Erythroblast (primary cell): ENCODE data around the gene CAPRIN2.
A peak's percentile ranks its signal among the peaks of the same experiment; 100 is the strongest.

Experiments used
- DNase-seq, 2 experiments: peaks; one replicate each; lab custom pipeline; 2025; lab: John Stamatoyannopoulos, UW
- GATA1 ChIP-seq: IDR thresholded peaks from 2 replicates; pipeline ENCODE4 v1.6.1; 2011; ENCODE audit warnings: low read depth, mild to moderate bottlenecking, control low read depth, low read length, moderate library complexity
- POLR2A ChIP-seq: IDR thresholded peaks from 2 replicates; pipeline ENCODE4 v1.6.1; 2011; ENCODE audit warnings: mild to moderate bottlenecking, low read length

The CAPRIN2 gene

DNA sequence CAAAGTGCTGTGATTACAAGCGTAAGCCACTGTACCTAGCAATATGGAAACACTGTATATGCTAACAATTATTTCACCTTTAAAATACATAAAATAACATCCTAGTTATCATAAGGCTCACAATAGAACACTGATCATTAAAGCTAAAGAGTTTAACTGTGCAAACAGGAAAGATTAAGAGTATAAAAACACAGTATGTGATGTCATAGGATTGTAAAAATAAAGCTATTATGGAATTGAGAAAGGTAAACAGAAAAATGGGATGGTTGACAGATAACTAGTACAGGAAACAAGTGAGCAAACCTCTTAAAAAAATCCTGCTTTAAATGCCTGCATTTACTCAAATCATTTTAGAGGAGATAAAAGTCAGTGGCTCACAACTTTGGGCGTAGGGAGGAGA lies 48.3 kb downstream of the CAPRIN2 start:
- DNase-seq: no peak
- TF ChIP-seq GATA1 (no peak), POLR2A (no peak)

DNA sequence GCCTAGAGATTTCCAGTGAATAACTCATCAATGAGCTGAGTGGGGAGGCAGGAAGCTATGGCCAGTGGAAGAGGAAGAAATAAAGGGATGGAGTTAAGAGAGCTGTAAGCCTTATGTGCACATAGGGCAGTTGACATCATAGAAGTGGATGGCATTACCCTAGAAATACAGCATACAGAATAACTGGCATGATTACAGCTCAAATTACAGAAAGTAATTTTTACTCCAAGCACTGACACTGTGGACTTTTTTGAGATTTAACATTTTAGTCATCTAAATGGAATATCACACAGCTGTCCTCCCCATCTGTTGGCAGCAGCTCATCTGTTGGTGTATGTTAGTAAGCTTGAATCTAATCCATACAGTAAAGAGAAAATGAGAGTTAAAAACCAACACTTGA lies 53.7 kb downstream of the CAPRIN2 start:
- TF ChIP-seq GATA1 (no peak), POLR2A (no peak)
- DNase-seq: no peak

DNA sequence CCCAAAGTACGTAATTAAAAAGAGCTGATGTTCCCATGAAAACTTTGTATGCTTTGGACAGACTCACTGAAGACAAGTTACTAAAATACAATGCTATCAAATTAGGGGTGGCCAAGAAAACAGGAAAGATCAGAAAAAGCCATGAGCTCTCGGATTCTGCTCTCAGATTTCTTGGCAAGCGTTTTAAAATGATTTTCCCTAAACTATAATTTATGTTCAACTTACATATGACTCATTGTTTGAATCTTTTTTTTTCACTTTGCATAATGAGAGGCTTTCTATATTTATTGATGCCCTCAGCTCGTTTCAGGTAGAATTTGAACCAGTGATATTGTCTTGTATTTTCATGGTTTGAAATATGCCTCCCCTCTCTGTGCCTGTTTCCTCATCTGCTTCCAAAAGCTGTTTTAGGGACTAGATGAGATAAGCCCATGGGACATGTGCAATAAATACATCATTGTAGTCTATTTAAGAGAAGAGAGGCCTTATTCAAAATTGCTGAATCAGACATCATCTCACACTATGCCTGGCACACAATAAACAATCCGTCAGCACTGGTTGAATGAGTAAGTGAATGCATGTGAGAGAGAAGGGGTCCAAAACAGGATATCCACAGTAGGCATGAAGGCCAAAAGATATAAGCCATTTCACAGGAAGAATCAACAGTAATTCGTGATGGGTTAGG lies 54.4 kb downstream of the CAPRIN2 start:
- DNase-seq: no peak
- TF ChIP-seq GATA1: no peak
- no peak for TF ChIP-seq POLR2A

DNA sequence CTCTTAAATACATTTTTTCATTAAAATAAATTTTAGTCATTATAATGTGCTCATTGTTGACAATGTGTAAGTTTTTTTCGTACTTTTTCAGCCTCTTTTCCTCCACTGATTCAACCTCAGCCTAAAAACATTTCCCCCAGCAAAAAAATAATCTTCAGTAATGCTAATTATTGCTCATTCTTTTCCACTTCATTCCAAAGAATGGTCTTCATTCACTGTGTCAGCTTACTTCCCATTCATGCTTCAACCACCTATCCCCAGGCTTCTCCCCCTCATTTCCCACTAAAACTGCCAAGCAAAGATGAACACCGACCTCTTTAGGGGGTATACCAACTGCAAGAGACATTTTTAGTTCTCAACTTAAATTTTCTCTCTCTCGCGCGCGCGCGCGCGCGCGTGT lies 56.4 kb downstream of the CAPRIN2 start:
- no peak for DNase-seq
- no peak for TF ChIP-seq POLR2A
- TF ChIP-seq GATA1: no peak

DNA sequence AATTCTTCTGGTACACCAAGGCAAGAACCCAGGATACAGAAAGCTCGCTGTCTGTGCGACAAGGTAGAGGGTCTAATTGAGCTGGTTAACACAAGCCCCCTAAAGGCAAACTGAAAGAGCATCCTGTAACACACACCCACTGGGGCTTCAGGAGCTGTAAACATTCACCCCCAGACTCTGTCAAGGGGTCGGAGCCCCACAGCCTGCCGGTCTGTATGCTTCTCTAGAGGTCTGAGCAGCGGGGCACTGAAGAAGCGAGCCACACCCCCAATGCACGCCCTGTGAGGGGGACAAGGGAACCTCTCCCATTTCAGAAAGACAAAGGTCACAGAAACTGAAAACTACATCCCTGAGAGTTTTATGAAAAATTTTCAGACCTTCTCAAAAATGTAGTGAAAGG lies 57.8 kb downstream of the CAPRIN2 start:
- no peak for DNase-seq
- TF ChIP-seq GATA1 (no peak), POLR2A (no peak)

DNA sequence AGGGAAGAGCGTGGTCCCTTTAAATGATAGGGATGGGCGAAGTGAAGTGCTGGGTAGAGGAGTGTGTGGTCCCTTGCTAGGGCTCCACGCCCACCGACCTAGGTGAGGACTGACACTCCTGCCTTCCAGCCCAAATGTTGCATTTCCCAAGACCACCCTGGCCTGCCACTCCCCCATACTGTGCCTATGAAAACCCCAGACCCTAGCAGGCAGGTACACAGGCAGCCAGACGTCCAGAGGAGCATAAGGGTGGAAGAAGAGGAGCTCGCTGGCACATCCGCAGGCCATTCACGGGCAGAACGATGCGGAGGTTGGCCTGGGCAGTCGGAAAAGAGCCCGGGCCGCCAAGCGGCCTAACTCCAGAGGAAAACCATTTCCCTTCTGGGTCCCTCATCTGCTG lies 58.3 kb downstream of the CAPRIN2 start:
- TF ChIP-seq POLR2A (no peak), GATA1 (no peak)
- no peak for DNase-seq

DNA sequence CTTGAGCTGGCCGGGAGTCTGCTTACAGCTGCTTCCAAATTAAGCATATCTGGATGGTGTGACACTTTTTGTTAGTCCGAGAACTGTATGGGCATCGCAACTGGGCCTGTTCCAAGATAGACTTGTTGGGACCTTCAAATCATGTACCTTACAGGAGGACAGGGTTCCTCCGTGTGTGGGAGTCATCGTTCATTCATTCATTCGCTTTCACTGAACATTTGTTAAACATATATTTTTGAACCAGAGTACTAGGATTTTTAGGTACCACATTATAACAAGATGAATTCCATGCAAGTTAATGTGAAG lies 58.7 kb downstream of the CAPRIN2 start:
- TF ChIP-seq GATA1: no peak
- TF ChIP-seq POLR2A: peak; percentile 16
- DNase-seq: no peak

DNA sequence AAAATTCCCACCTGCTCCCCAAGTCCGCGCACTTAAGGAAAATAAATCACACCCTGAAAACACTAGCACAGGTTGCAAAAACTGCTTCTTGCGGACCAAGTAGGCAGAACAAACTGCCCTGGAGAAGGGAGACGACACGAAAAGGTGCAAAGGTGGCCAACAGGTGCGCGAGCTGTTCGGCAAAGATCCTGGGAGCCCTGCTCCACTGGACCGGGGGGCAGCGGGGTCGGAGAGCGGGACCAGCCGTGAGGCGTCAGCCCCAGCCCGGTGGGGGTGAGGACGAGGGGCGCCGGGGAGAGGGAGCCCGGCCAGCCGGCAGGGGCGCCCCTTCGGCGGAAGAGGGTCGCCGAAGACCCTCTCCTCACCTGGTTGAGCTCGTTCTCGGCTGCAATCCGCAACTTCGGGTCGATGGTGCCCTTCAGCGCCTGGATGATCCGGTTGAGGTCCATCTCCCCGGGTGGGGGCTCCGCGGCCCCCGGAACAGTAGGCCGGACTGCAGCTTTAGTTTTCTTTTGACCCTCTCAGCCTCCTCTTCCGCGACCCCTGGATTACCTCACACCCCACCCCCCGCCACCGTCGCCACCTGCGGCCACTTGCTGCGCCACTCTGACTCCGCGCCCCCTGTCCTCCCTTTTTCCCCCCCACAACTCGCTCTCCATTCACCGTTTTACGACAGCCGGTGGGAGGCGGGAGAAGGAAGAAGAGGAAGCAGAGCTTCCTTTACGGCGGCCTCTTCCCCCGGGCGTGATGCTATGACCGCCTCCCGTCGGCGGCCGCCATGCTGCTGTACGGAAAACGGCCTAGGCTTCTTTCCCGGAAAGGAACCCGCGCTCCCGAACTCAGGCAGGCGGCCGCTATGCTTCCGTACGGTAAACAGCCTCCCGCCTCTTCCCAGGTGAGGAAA lies 59.3 kb downstream of the CAPRIN2 start, which contains the start of gene IPO8:
IPO8 (minus strand) TSS at position 671 of the 904 bp plus-strand sequence; CDS start at position 449, 222 bp downstream.
- no peak for TF ChIP-seq GATA1
- TF ChIP-seq POLR2A: peak; percentile 51
- peak; percentile 91 for DNase-seq

DNA sequence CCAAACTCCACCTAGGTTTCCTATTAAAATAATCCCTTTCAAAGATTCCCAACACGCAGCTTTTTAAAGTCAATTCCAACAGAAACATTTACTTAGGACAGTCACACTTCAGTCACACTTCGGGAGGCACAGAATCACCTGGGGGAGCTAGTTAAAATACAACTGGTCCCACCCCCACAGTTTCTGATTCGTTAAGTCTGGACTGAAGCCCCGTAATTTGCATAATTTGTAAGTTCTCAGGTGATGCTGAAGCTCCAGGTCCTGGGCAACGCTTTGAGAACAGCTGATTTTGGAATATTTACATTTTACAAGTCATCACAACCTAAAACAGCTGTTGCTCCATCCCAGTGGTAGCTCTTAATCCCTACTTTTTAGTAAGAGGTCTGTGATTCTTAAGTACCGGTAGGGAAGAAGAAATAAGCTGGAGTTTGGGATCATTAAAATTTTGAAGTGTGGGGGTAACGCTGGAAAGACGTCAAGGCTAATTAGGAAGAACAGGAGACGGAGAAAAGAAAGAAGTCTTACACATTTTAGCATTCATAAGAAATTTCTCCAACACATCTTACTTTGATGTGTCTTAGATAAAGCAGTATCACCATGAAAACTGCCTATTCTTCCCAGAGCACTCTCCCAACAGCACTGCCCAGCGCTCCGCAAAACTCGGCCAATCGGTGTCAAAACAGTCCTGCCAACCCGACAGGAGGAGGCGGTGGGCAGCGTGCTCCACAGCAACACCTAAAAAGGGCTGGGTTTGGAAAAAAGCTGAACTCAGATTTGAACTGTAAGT lies 60.1 kb downstream of the CAPRIN2 start:
- DNase-seq: peak; percentile 43 to 57
- TF ChIP-seq GATA1 (no peak), POLR2A (no peak)

DNA sequence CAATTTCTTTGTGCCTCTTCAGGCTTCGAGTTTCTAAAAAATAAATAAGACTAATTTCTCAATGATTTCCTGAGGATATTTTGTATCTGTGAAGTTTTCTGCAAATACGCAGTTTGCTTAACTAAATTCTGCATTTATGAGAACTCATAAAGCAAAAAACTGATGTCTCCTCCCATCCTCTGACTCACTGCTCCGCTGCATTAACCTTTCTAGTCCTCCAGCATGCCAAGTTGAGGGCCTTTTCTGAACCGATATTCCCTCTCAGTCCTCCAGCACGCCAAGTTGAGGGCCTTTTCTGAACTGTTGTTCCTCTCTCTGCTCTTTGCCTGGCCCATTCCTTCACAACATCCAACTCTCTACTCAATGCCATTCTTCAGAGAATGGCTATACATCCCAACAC lies 62.3 kb downstream of the CAPRIN2 start:
- DNase-seq: no peak
- TF ChIP-seq POLR2A: no peak
- no peak for TF ChIP-seq GATA1

DNA sequence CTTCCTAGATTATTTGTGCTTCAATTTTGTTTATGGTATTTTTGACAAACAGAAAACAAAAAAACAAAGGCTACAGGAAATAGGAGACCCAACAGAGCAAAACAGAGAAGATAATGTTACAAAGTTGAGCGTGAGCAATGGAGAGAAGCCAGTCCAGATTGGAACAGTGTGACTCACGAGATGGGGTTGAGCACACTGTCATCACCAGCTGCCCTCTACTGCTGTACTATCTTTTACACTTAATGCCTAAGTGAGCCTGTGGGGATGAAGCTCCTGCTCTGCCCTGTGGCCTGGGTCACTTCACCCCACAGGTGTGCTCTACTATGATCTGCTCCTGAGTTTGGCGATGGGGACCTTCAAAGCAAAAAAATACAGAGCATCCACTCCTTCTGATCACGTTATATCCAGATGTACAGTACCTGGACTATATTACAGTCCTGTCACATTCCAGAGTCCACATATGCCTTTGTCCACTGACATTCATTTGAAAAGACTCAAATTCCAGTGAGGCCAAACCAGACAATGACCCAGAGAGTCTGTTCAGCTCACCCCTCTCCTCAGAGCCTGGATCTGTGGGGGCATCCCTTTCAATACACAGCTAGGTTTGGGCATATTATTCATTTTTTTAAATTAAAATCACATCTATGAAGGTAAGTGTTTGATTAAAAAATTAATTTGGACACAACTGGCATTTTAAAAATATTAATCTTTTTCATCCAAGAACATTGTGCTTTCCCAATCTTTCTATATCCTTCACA lies 63.5 kb downstream of the CAPRIN2 start:
- DNase-seq: peak in 1 of 2 experiments; percentile 13
- no peak for TF ChIP-seq GATA1
- TF ChIP-seq POLR2A: no peak

DNA sequence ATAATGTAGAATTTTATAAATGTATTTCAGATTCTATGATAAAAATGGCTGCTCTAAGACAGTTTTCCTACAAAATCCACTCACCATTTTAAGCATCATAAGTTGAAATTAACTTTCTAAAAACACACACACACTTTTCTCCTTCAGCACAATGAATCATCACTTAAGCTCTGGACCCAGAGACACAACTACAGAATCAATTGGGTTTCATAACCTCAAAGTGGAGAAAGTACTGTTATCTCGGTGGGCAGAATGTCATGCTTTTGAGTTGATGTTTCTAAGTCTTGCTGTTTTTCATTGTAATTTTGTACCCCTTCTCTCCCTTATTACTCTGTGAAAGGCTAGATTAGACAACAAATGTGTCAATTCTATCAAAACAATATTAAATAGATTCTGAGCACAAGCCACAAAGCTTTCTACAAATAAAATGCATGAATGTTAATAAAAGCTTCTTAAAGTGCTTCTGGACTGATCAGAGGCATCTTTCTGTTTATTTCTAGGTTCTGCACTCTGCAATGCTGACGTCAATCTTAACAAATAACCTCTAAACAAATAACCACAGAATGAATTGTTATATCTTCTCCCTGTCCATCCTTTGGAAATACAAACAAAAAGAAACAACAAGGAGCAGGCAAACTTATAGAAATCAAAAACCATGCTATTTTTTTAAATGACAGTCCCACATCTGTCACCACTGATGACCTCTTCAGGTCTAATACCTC lies 67.3 kb downstream of the CAPRIN2 start:
- peak; percentile 3 to 14 for DNase-seq
- no peak for TF ChIP-seq GATA1
- TF ChIP-seq POLR2A: no peak

DNA sequence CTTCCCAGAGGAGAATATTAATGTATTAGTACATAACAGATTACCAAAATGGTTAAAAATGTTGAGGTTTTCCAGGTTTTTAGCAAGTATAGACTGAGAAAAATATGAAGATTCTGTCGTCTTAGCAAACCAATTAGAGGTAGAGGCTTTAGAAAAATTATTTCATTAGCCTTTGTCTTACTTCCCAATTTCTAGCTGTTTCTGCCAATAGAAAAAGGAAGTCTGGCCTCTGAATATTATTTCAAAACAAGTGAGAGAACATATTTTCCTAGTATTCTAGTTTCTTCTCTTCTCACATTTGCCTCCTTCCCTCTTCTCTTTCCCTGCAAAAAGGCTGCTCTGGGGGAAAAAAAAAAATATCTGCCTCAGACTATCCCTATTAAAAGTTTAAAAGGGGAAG lies 75.5 kb downstream of the CAPRIN2 start:
- TF ChIP-seq POLR2A (no peak), GATA1 (no peak)
- DNase-seq: no peak

DNA sequence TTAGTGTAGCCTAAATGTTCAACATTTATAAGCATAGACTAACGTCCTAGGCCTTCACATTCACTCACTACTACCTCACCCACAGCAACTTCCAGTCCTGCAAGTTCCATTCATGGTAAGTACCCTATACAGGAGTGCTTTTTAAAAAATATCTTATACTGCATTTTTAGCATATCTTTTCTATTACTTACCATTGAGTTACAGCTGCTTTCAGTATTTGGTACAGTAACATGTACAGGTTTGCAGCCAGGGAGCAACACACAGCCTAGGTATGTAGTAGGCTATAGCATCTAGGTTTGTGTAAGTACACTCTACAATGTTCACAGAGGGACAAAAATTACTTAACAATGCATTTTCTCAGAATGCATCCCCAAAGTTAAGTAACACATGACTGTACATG lies 76.5 kb downstream of the CAPRIN2 start:
- no peak for TF ChIP-seq POLR2A
- TF ChIP-seq GATA1: no peak
- no peak for DNase-seq
